Smooth muscle cell (in vitro differentiated cells): Measurements from ENCODE around the gene SH3D19. TPM values are rescaled to one million over a fixed set of nuclear protein-coding genes. Genes with fewer than 3 reads are reported as not detected.

Experiments used
- DNase-seq: peaks from one replicate; lab custom pipeline; 2025; ENCODE audit not compliant: unreplicated experiment; lab: John Stamatoyannopoulos, UW
- H2AFZ ChIP-seq: fragments of 200-600 bp; sonication (generic); 2 replicates; pipeline ENCODE4 v1.6.0; 2016; ENCODE audit warnings: antibody characterized with exemption, low read depth, mild to moderate bottlenecking
- H3F3A ChIP-seq: fragments of 200-600 bp; sonication (generic); 2 replicates; pipeline ENCODE4 v1.6.0; 2017; ENCODE audit warnings: antibody characterized with exemption, low read depth
- H3K27ac ChIP-seq: fragments of 200-600 bp; sonication (generic); 2 replicates; pipeline ENCODE4 v1.5.1; 2016; ENCODE audit warnings: low read depth, mild to moderate bottlenecking
- H3K27me3 ChIP-seq: fragments of 200-600 bp; sonication (generic); 2 replicates; pipeline ENCODE4 v1.6.1; 2016; ENCODE audit warnings: low read depth, mild to moderate bottlenecking
- H3K36me3 ChIP-seq: fragments of 200-600 bp; sonication (generic); 2 replicates; pipeline ENCODE4 v1.5.1; 2016; ENCODE audit warnings: low read depth
- H3K4me1 ChIP-seq: fragments of 200-600 bp; sonication (generic); 2 replicates; pipeline ENCODE4 v1.5.1; 2016; ENCODE audit warnings: low read depth
- H3K4me2 ChIP-seq: fragments of 200-600 bp; sonication (generic); 2 replicates; pipeline ENCODE4 v1.6.0; 2016; ENCODE audit warnings: mild to moderate bottlenecking
- H3K4me3 ChIP-seq: fragments of 200-600 bp; sonication (generic); 2 replicates; pipeline ENCODE4 v1.5.1; 2016; ENCODE audit warnings: mild to moderate bottlenecking
- H3K79me2 ChIP-seq: fragments of 200-600 bp; sonication (generic); 2 replicates; pipeline ENCODE4 v1.6.0; 2016; ENCODE audit warnings: low read depth, mild to moderate bottlenecking
- H3K9ac ChIP-seq: fragments of 200-600 bp; sonication (generic); 2 replicates; pipeline ENCODE4 v1.6.0; 2016; ENCODE audit warnings: low read depth
- H3K9me3 ChIP-seq: fragments of 200-600 bp; sonication (generic); replicated peaks from 2 replicates; pipeline ENCODE4 v1.5.1; 2016; ENCODE audit warnings: low read depth
- H4K20me1 ChIP-seq: fragments of 200-600 bp; sonication (generic); 2 replicates; pipeline ENCODE4 v1.6.0; 2016; ENCODE audit warnings: low read depth
- WGBS: methylation state at CpG from one replicate; pipeline ENCODE4 v1.1.7; 2016; ENCODE audit warnings: low lambda C conversion rate; 5-methylcytosine and 5-hydroxymethylcytosine counted together
- polyA plus RNA-seq: library from polyadenylated mRNA; unstranded; fragments of >200 nt; fragmentation: Nextera tagmentation; extraction: Ambion mirVana; gene quantifications from 2 replicates; pipeline ENCODE4 v1.2.1, GENCODE V29; 2016
- total RNA-seq: library from RNA; depleted of rRNA; stranded (reverse); fragments of >200 nt; gene quantifications from 2 replicates; pipeline ENCODE4 v1.2.3, GENCODE V29; 2014
- TF ChIP-seq, protein P1 (sequence below): fragments of 200-600 bp; sonication (generic); IDR thresholded peaks from 2 replicates; pipeline ENCODE4 v1.5.1; 2017; ENCODE audit warnings: borderline replicate concordance, mild to moderate bottlenecking, antibody characterized with exemption; ENCODE audit not compliant: insufficient read depth, poor library complexity, severe bottlenecking

Gene SH3D19
- total and polyA plus RNA-seq, 2 experiments from 2014 or later: 7.9 to 20.3 TPM

DNA sequence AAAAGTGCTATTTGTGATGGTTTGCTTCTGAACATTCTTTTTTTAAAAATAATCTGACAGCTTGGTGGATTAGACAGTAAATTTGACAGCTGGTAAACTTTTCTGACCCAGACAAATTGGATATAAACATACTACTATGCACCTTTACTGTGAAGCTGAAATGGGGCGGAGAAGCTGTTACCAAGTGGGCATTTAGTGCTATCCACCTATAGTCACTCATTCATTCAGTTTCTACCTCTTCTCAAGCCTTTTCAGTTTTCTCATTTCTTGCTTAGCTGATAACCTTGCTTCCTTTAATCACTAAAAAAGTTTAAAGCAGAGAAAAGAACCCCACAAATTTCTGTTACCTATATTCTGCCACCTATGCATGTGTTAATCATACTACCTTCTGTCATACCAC is 220.8 kb downstream of the SH3D19 start:
- Histone ChIP-seq H4K20me1 (peaks cover 67% of the 10 kb centered on the region), H2AFZ (no peak overlapping the region)

DNA sequence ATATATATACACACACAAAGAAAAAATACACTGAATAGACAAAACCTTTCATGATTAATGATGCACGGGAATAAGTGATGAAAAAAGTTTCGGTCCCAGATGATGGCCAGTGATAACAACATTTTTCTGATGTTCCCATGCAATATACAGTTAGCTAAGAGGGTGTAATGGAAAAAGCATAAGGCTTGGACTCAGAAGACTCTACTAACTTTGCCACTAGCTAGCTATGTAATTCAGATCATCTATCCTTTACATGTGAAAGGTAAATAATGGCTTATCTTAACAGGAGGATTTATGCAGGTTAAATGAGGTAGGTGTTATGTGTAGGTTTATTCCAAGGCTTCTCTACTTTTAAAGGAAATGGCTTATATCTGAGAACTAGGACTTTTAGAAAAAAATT is 221.6 kb downstream of the SH3D19 start:
- peaks cover 5% of the 10 kb centered on the region for H3K36me3 ChIP-seq

More for the DNA sequence above, 220.8 kb downstream of the SH3D19 start:
- H3K79me2 ChIP-seq: peaks cover 29% of the 10 kb centered on the region
- H3K36me3 ChIP-seq: peaks cover 5% of the 10 kb centered on the region
- no peak overlapping the region for H3K4me2 ChIP-seq
- H3K27me3 ChIP-seq: no peaks in the 10 kb centered on the region
- no peak overlapping the region for H3K4me3 ChIP-seq
- H3K27ac ChIP-seq: no peak overlapping the region
- peaks cover 19% of the 10 kb centered on the region for H3K4me1 ChIP-seq
- TF ChIP-seq, protein P1, sequence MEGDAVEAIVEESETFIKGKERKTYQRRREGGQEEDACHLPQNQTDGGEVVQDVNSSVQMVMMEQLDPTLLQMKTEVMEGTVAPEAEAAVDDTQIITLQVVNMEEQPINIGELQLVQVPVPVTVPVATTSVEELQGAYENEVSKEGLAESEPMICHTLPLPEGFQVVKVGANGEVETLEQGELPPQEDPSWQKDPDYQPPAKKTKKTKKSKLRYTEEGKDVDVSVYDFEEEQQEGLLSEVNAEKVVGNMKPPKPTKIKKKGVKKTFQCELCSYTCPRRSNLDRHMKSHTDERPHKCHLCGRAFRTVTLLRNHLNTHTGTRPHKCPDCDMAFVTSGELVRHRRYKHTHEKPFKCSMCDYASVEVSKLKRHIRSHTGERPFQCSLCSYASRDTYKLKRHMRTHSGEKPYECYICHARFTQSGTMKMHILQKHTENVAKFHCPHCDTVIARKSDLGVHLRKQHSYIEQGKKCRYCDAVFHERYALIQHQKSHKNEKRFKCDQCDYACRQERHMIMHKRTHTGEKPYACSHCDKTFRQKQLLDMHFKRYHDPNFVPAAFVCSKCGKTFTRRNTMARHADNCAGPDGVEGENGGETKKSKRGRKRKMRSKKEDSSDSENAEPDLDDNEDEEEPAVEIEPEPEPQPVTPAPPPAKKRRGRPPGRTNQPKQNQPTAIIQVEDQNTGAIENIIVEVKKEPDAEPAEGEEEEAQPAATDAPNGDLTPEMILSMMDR: no peak
- peaks cover 15% of the 10 kb centered on the region for H3F3A ChIP-seq
- H3K9ac ChIP-seq: no peak overlapping the region
- no peak for DNase-seq
- 100% methylated on average over 1 of the region's 1 CpG for WGBS
- H3K9me3 ChIP-seq: no peaks in the 10 kb centered on the region

DNA sequence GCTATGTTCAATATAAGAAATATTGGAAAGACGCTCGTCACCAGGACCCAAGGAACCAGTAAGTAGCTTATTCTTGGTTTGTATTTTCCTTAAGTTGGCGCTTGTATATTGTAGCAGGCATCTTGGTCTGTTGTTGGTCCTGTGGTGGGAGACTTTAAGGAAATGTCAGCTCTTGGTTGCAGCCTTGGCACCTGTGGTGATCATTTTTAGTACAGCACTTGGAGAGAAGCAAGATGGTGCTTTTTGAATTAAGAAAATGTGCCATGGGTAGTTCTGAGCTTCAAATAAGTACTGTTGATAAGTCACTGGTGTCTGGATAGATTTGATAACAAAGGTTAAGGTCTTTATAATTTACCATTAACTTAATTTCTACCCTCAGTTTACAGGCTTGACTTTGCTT is 224.9 kb downstream of the SH3D19 start:
- Histone ChIP-seq H3K4me1 (peaks cover 19% of the 10 kb centered on the region), H2AFZ (no peak overlapping the region), H3K9me3 (no peaks in the 10 kb centered on the region), H3K27me3 (no peaks in the 10 kb centered on the region), H3K36me3 (no peaks in the 10 kb centered on the region), H3F3A (peaks cover 15% of the 10 kb centered on the region), H3K4me3 (peak overlapping the region; percentile 75), H4K20me1 (peaks cover 57% of the 10 kb centered on the region), H3K79me2 (peaks cover 31% of the 10 kb centered on the region), H3K27ac (peak overlapping the region; percentile 87), H3K4me2 (peak overlapping the region; percentile 93), H3K9ac (peak overlapping the region; percentile 93)
- WGBS: 6% methylated on average over 3 of the region's 3 CpGs
- TF ChIP-seq, protein P1: no peak
- no peak for DNase-seq

More for the DNA sequence above, 221.6 kb downstream of the SH3D19 start:
- peaks cover 67% of the 10 kb centered on the region for H4K20me1 ChIP-seq
- no peak overlapping the region for H3K4me2 ChIP-seq
- no peak overlapping the region for H2AFZ ChIP-seq
- peak overlapping the region; percentile 87 for H3K27ac ChIP-seq
- no peaks in the 10 kb centered on the region for H3K27me3 ChIP-seq
- TF ChIP-seq, protein P1: no peak
- peaks cover 31% of the 10 kb centered on the region for H3K79me2 ChIP-seq
- peaks cover 15% of the 10 kb centered on the region for H3F3A ChIP-seq
- H3K4me3 ChIP-seq: no peak overlapping the region
- peaks cover 19% of the 10 kb centered on the region for H3K4me1 ChIP-seq
- no peak overlapping the region for H3K9ac ChIP-seq
- H3K9me3 ChIP-seq: no peaks in the 10 kb centered on the region
- WGBS: 95% methylated on average over 2 of the region's 2 CpGs
- DNase-seq: no peak

DNA sequence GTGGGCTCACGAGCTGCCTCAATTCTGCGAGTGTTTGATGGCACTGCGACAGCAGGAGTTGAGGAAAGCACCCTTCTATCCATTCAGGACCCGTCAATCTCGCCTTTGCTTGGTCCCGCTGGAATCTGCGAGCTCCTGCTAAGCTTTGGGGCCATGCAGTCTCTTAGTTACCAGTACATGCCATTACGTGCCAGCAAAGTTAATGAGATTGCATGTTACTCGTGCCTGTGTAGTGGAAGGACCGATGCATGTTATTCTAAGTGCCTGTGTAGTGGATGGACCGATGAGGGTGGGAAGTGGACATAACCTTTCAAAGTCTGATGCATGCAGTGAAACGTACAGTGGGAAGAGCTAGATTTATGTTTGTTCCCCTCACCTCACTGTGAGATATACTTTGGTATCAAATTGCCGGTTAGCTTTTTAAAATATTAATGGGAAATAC is 225.4 kb downstream of the SH3D19 start:
- H3K4me3 ChIP-seq: peak overlapping the region; percentile 75
- WGBS: under 1% methylated on average over 13 of the region's 13 CpGs
- no peaks in the 10 kb centered on the region for H3K36me3 ChIP-seq
- H3K4me2 ChIP-seq: peak overlapping the region; percentile 93
- TF ChIP-seq, protein P1: no peak
- DNase-seq: no peak
- H3K27ac ChIP-seq: peak overlapping the region; percentile 87
- peak overlapping the region; percentile 93 for H3K9ac ChIP-seq
- H3K9me3 ChIP-seq: no peaks in the 10 kb centered on the region
- no peaks in the 10 kb centered on the region for H3K27me3 ChIP-seq
- H2AFZ ChIP-seq: no peak overlapping the region
- H4K20me1 ChIP-seq: peaks cover 51% of the 10 kb centered on the region
- H3F3A ChIP-seq: peaks cover 15% of the 10 kb centered on the region
- peaks cover 31% of the 10 kb centered on the region for H3K79me2 ChIP-seq
- peaks cover 19% of the 10 kb centered on the region for H3K4me1 ChIP-seq
